Activated effector memory CD4-positive, alpha-beta T cell treated with anti-CD3 and anti-CD28 coated beads, Interleukin-2, amount 50 U/mL, for 16 hours (primary cell): Measurements from ENCODE around the gene LAT.
"Not testable (repeated sequence)": the region's sequence is repeated elsewhere in the genome, so short reads cannot be mapped to it uniquely, and the experiment has no call there.

Experiments used
- DNase-seq: peaks from one replicate; pipeline ENCODE4 v3.0.0-alpha.2; 2020

Gene LAT

GRCh38 chr16:28984619-28985135 is at the start of gene LAT:
TSS of gene LAT (plus strand) at chr16:28985052. CDS start at chr16:28985418, 366 bp downstream.
- DNase-seq = peak; percentile 92

- DNase-seq = no peak
Measured at GRCh38 chr16:28935346-28935745, 49.5 kb upstream of the LAT start.

- DNase-seq = peak; percentile 92
Measured at GRCh38 chr16:28935924-28936783, 48.7 kb upstream of the LAT start.

- no peak for DNase-seq
Measured at GRCh38 chr16:28936784-28937155, 48.1 kb upstream of the LAT start.

- DNase-seq = no peak
Measured at GRCh38 chr16:28937222-28937876, 47.5 kb upstream of the LAT start.

GRCh38 chr16:28938721-28939120 is 46.1 kb upstream of the LAT start:
- no peak for DNase-seq

- not testable (repeated sequence) for DNase-seq
Measured at GRCh38 chr16:28939825-28940224, 45.0 kb upstream of the LAT start.

- DNase-seq = no peak
Measured at GRCh38 chr16:28943281-28943680, 41.6 kb upstream of the LAT start.

GRCh38 chr16:28946681-28947080 is 38.2 kb upstream of the LAT start:
- DNase-seq = no peak

- peak; percentile 100 for DNase-seq
Measured at GRCh38 chr16:28950648-28951409, 34.0 kb upstream of the LAT start, which contains the start of gene NFATC2IP. TSS of gene NFATC2IP (plus strand) at chr16:28950937. CDS start at chr16:28951012, 75 bp downstream.

GRCh38 chr16:28951410-28951943 is 33.4 kb upstream of the LAT start:
- DNase-seq = no peak

GRCh38 chr16:28958216-28958615 is 26.6 kb upstream of the LAT start:
- no peak for DNase-seq

- DNase-seq = no peak
Measured at GRCh38 chr16:28958836-28959235, 26.0 kb upstream of the LAT start.

GRCh38 chr16:28964072-28964471 is 20.8 kb upstream of the LAT start:
- no peak for DNase-seq

GRCh38 chr16:28964496-28964895 is 20.4 kb upstream of the LAT start:
- no peak for DNase-seq

GRCh38 chr16:28967156-28967555 is 17.7 kb upstream of the LAT start:
- no peak for DNase-seq

GRCh38 chr16:28969696-28970095 is 15.2 kb upstream of the LAT start:
- not testable (repeated sequence) for DNase-seq

GRCh38 chr16:28974007-28974436 is 10.8 kb upstream of the LAT start:
- DNase-seq = peak; percentile 75

- peak; percentile 97 for DNase-seq
Measured at GRCh38 chr16:28974437-28975157, 10.3 kb upstream of the LAT start, which contains the start of gene SPNS1. TSS of gene SPNS1 (plus strand) at chr16:28974778. CDS start at chr16:28975152, 374 bp downstream.

GRCh38 chr16:28975158-28975599 is 9.7 kb upstream of the LAT start:
- DNase-seq = peak; percentile 65

- peak; percentile 68 for DNase-seq
Measured at GRCh38 chr16:28977703-28978662, 6.9 kb upstream of the LAT start.
